Tibial nerve (tissue), 4 donors: ENCODE measurements around the gene PYDC1.

Experiments used
- EP300 ChIP-seq, 2 donors: sonication (generic); formaldehyde crosslinking; IDR thresholded peaks; one replicate each; pipeline ENCODE4 v1.6.1; 2017; ENCODE audit warnings: antibody characterized with exemption in 2 of 2, mild to moderate bottlenecking in 1 of 2
- POLR2A ChIP-seq, 2 donors: fragments of 450-650 bp; IDR thresholded peaks; one replicate each; pipeline ENCODE4 v1.6.1; 2017; ENCODE audit warnings: antibody characterized with exemption in 2 of 2, mild to moderate bottlenecking in 2 of 2, moderate library complexity in 2 of 2
- TF ChIP-seq, protein P1 (sequence below), 5 experiments: fragments of 200-600 bp in 3 of 5; fragments of 450-650 bp in 2 of 5; sonication (generic) in 3 of 5; IDR thresholded peaks; one replicate each; pipeline ENCODE4 v1.5.1; 2016 to 2019; ENCODE audit warnings: antibody characterized with exemption in 5 of 5, mild to moderate bottlenecking in 3 of 5, moderate library complexity in 2 of 5

GRCh38 chr16:31177136-31177535, 39.8 kb downstream of the PYDC1 start:
- TF ChIP-seq, protein P1, sequence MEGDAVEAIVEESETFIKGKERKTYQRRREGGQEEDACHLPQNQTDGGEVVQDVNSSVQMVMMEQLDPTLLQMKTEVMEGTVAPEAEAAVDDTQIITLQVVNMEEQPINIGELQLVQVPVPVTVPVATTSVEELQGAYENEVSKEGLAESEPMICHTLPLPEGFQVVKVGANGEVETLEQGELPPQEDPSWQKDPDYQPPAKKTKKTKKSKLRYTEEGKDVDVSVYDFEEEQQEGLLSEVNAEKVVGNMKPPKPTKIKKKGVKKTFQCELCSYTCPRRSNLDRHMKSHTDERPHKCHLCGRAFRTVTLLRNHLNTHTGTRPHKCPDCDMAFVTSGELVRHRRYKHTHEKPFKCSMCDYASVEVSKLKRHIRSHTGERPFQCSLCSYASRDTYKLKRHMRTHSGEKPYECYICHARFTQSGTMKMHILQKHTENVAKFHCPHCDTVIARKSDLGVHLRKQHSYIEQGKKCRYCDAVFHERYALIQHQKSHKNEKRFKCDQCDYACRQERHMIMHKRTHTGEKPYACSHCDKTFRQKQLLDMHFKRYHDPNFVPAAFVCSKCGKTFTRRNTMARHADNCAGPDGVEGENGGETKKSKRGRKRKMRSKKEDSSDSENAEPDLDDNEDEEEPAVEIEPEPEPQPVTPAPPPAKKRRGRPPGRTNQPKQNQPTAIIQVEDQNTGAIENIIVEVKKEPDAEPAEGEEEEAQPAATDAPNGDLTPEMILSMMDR (IDR thresholded peaks at IDR 0.05), result no peak
- TF ChIP-seq POLR2A (IDR thresholded peaks at IDR 0.05) (no peak), EP300 (IDR thresholded peaks at IDR 0.05) (no peak)
